C4-2B (cell line): ENCODE results near the gene PRMT2.
A peak's percentile ranks its signal among the peaks of the same experiment; 100 is the strongest.
"Not testable (repeated sequence)": the region's sequence is repeated elsewhere in the genome, so short reads cannot be mapped to it uniquely, and the experiment has no call there.

Experiments
- H3K27ac ChIP-seq: fragments of 450-650 bp; 2 replicates; pipeline ENCODE4 v1.5.1; 2017
- ZFX ChIP-seq: fragments of 450-650 bp; IDR thresholded peaks from 2 replicates; pipeline ENCODE4 v1.6.1; 2017
- TF ChIP-seq, protein P1 (sequence below): fragments of 450-650 bp; conservative IDR thresholded peaks from 2 replicates; pipeline ENCODE4 v1.5.1; 2017; ENCODE audit warnings: mild to moderate bottlenecking

The PRMT2 gene

DNA sequence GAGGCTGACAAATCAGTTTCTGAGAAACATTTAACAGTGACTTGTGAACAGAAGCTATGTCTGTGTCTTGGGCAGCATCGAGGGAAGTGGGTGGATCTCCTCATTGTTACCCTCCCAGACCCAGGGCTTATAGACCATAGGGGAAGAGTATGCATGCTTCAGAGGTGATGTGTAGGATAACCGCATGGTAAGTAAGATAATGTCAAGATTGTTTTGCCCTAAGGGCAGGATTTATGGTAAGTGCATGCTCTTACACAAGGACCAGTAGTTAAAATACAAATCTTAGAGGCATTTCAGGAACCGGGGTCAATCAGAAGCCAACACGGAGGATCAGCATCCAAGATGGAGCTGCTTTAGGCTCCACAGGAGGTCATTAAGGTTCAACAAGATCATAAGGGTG is 7.7 kb upstream of the PRMT2 start:
- no peak overlapping the region for H3K27ac ChIP-seq
- TF ChIP-seq, protein P1, sequence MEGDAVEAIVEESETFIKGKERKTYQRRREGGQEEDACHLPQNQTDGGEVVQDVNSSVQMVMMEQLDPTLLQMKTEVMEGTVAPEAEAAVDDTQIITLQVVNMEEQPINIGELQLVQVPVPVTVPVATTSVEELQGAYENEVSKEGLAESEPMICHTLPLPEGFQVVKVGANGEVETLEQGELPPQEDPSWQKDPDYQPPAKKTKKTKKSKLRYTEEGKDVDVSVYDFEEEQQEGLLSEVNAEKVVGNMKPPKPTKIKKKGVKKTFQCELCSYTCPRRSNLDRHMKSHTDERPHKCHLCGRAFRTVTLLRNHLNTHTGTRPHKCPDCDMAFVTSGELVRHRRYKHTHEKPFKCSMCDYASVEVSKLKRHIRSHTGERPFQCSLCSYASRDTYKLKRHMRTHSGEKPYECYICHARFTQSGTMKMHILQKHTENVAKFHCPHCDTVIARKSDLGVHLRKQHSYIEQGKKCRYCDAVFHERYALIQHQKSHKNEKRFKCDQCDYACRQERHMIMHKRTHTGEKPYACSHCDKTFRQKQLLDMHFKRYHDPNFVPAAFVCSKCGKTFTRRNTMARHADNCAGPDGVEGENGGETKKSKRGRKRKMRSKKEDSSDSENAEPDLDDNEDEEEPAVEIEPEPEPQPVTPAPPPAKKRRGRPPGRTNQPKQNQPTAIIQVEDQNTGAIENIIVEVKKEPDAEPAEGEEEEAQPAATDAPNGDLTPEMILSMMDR: no peak
- no peak for TF ChIP-seq ZFX

DNA sequence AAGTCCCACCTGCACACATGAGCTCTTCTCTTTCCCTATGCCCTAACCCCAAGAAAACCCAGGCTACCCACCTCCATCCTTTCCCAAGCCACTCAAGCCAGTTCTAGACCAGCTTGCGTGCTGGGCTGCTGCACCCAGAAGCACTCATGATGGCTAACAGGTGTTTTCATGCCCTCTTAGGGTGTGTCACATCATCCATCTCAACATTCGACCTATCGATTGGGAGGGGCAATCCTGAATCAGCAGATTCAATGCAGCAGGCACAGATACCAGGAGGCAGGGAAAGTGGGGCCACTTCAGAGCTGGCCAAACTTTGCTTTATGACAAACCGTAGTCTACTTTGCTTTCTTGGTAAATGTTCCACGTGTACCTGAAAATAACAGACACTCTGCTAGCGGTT is 6.6 kb upstream of the PRMT2 start:
- H3K27ac ChIP-seq: no peak overlapping the region

DNA sequence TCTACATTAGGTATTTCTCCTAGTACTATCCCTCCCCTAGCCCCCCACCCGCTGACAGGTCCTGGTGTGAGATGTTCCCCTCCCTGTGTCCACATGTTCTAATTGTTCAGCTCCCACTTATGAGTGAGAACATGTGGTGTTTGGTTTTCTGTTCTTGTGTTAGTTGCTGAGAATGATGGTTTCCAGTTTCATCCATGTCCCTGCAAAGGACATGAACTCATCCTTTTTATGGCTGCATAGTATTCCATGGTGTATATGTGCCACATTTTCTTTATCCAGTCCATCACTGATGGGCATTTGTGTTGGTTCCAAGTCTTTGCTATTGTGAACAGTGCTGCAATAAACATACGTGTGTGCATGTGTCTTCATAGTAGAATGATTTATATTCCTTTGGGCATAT is 4.6 kb upstream of the PRMT2 start:
- not testable (repeated sequence) for H3K27ac ChIP-seq

More for the DNA sequence above, 6.6 kb upstream of the PRMT2 start:
- TF ChIP-seq ZFX: no peak
- TF ChIP-seq, protein P1: no peak

DNA sequence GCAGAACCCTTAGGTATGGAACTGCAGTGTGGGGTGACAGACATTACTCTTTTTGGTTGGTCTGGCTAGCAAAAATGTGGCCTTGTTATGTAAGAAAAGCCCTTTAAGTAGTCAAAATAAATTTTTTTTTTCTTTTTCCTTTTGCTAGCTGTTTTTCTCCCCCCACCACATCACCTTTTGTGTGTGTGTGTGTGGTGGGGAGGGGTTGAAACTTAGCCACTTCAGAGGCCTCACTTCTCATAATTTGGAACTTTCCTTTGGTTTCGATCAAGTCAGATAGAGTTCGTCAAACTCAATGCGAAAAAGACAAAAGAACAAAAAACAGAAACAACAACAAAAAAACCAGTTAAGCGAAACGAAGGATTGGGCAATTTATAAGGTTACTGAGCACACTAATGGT is 1.9 kb upstream of the PRMT2 start:
- no peak overlapping the region for H3K27ac ChIP-seq
- no peak for TF ChIP-seq ZFX
- TF ChIP-seq, protein P1: no peak

DNA sequence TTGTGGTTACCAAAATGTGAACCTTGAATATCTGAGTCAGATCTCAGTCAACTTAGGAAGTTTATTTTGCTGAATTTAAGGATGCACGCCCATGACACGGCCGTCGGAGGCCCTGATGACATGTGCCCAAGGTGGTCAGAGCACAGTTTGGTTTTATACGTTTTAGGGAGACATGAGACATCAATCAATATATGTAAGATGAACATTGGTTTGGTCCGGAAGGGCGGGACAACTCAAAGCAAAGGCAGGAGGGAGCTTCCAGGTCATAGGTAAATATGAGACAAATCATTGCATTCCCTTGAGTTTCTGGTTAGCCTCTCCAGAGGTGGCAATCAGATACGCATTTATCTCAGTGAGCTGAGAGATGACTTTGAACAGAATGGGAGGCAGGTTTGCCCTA is 1.0 kb upstream of the PRMT2 start:
- peak overlapping the region; percentile 89; the same call in 1 of the 2 replicates for H3K27ac ChIP-seq
- TF ChIP-seq, protein P1: no peak
- no peak for TF ChIP-seq ZFX

DNA sequence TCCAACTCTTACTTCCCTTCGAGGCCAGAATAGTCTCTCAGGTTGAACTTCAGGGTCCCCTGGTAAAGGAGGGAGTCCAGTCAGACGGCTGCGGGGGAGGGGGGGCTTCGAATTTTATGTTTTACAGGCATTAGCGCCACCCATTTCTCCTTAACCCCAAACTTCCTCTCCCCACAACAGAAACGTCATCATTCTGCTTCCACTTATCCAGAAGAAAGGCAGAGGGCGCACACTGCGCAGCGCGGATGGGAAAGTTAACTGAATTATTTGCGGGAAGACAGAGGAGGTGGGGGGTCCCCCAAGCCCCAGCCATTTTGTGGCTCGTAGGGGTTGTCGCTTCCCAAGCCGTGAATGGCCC is 529 bp upstream of the PRMT2 start:
- no peak for TF ChIP-seq ZFX
- TF ChIP-seq, protein P1: peak; percentile 17

DNA sequence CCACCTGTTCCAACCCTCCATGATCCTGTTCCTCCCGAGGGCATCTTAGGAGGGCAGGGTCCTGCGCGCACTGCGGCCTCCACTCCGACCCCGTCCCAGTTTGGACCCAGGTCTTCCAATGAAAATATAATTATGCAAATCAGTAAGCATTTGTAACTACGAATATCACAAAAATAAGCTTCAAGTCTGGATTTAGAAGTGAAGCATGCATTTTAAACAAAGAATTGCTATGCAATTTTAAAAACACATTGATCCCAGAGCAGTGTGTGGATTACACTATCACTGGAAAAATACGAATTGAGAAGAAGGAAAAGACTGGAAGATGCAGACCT is 673 bp downstream of the PRMT2 start:
- TF ChIP-seq, protein P1: no peak
- no peak for TF ChIP-seq ZFX
- peak overlapping the region; percentile 89 for H3K27ac ChIP-seq

More for the DNA sequence above, 529 bp upstream of the PRMT2 start:
- H3K27ac ChIP-seq: peak overlapping the region; percentile 89

DNA sequence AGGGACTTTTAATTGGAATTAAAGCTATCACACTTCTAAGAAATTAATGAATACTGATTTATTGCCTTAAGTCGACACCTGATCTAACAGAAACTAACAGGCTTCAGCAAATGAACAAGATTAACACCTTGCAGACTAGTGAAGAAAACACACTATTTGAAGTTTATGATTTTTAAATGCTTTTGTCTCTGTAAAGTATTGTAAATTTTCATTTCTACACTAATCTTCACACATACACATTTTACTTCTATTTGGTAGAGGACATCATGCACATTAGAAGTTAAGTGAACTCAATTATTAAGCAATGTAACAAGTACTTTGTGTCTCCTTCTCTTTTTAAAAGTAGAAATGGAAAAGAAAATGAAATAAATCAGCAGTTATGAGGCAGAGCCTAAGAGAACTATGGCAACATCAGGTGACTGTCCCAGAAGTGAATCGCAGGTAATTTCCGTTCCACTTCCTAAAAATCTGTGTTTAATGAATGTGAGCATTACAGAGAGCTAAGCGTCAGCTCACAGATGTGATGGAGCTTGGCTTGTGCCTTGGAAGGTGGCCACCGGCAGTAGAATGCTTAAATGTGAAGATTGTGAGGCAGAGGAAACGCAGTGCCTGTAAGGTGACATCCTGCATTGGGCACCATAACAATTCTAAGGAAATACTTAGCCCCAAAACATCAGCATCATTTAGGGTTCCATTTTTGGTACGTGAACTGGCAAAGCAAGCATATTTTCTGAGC is 1.2 kb downstream of the PRMT2 start:
- H3K27ac ChIP-seq: no peak overlapping the region
- TF ChIP-seq ZFX: no peak
- TF ChIP-seq, protein P1: no peak
